HCT116 (cell line): ENCODE measurements around the gene ST3GAL3.

Experiments used
- ATF3 ChIP-seq: IDR thresholded peaks from 2 replicates; pipeline ENCODE4 v1.6.1; 2012
- CEBPB ChIP-seq: IDR thresholded peaks from 2 replicates; pipeline ENCODE4 v1.6.1; 2012; ENCODE audit warnings: low read depth
- POLR2A ChIP-seq: IDR thresholded peaks from 2 replicates; pipeline ENCODE4 v1.7.0; 2011; ENCODE audit warnings: borderline replicate concordance; ENCODE audit not compliant: insufficient read depth, insufficient read length; ENCODE audit errors: extremely low read depth
- POLR2AphosphoS5 ChIP-seq: IDR thresholded peaks from 2 replicates; pipeline ENCODE4 v1.6.1; 2011; ENCODE audit warnings: mild to moderate bottlenecking, low read depth, low read length, moderate library complexity
- TCF7L2 ChIP-seq: IDR thresholded peaks from 2 replicates; pipeline ENCODE4 v1.7.0; 2011; ENCODE audit warnings: borderline replicate concordance, inconsistent platforms; ENCODE audit not compliant: insufficient read depth, insufficient read length; ENCODE audit errors: extremely low read depth
- ZFX ChIP-seq: fragments of 450-650 bp; IDR thresholded peaks from 2 replicates; pipeline ENCODE4 v1.6.1; 2017
- TF ChIP-seq, protein P1 (sequence below): IDR thresholded peaks from 2 replicates; pipeline ENCODE4 v1.6.1; 2011; ENCODE audit warnings: mild to moderate bottlenecking, low read length, moderate library complexity; ENCODE audit not compliant: insufficient replicate concordance; ENCODE audit errors: extremely low read depth
- TF ChIP-seq, protein P2 (sequence below): IDR thresholded peaks from 2 replicates; pipeline ENCODE4 v1.6.1; 2012

- TF ChIP-seq, protein P1, sequence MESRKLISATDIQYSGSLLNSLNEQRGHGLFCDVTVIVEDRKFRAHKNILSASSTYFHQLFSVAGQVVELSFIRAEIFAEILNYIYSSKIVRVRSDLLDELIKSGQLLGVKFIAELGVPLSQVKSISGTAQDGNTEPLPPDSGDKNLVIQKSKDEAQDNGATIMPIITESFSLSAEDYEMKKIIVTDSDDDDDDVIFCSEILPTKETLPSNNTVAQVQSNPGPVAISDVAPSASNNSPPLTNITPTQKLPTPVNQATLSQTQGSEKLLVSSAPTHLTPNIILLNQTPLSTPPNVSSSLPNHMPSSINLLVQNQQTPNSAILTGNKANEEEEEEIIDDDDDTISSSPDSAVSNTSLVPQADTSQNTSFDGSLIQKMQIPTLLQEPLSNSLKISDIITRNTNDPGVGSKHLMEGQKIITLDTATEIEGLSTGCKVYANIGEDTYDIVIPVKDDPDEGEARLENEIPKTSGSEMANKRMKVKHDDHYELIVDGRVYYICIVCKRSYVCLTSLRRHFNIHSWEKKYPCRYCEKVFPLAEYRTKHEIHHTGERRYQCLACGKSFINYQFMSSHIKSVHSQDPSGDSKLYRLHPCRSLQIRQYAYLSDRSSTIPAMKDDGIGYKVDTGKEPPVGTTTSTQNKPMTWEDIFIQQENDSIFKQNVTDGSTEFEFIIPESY: no peak
- TF ChIP-seq, protein P2, sequence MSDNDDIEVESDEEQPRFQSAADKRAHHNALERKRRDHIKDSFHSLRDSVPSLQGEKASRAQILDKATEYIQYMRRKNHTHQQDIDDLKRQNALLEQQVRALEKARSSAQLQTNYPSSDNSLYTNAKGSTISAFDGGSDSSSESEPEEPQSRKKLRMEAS: no peak; the same call in 1 of the 2 replicates
- TF ChIP-seq CEBPB: no peak
- TF ChIP-seq POLR2AphosphoS5: no peak
- TF ChIP-seq ZFX: no peak
- no peak for TF ChIP-seq TCF7L2
- no peak for TF ChIP-seq POLR2A
- no peak for TF ChIP-seq ATF3
Observed at GRCh38 chr1:43834280-43835081, 127.1 kb downstream of the ST3GAL3 start.
